Activated T-cell treated with anti-CD3 and anti-CD28 coated beads, Interleukin-2, amount 50 U/mL, for 4 hours (primary cell): ENCODE results near the gene PTPN18. TPM values are rescaled to one million over a fixed set of nuclear protein-coding genes. Genes with fewer than 3 reads are reported as not detected.

Experiments
- ATAC-seq, 2 donors: fragments of 200-7000 bp; cut with Tn5 transposase; one replicate each; pipeline ENCODE4 v1.10.0; 2021
- DNase-seq: peaks from one replicate; pipeline ENCODE4 v3.0.0-alpha.2; 2020
- H3K27me3 Mint-ChIP-seq: one replicate; pipeline ENCODE4 v1.8.0; 2021; ENCODE audit warnings: low read depth, mixed read lengths
- H3K36me3 Mint-ChIP-seq: one replicate; pipeline ENCODE4 v1.8.0; 2022; ENCODE audit warnings: mixed read lengths; ENCODE audit not compliant: insufficient read depth
- H3K4me1 Mint-ChIP-seq: one replicate; pipeline ENCODE4 v1.8.0; 2021; ENCODE audit warnings: low read depth, mixed read lengths
- H3K4me3 Mint-ChIP-seq: one replicate; pipeline ENCODE4 v1.8.0; 2021; ENCODE audit warnings: mild to moderate bottlenecking, moderate library complexity, mixed read lengths
- H3K9me3 Mint-ChIP-seq: one replicate; pipeline ENCODE4 v1.8.0; 2021; ENCODE audit warnings: mixed read lengths
- total RNA-seq, 3 donors: library from RNA; stranded (reverse); gene quantifications; one replicate each; pipeline ENCODE4 v1.2.1, GENCODE V29; 2021

The PTPN18 gene
- total RNA-seq, 3 donors from 2014 or later: 26.6 to 30.4 (median 30.0) TPM

- no peak overlapping the region for H3K4me3 Mint-ChIP-seq
- DNase-seq (no peak), ATAC-seq (no peak)
- H3K9me3 Mint-ChIP-seq: no peaks in the 10 kb centered on the region
- peaks cover 12% of the 10 kb centered on the region for H3K4me1 Mint-ChIP-seq
- H3K27me3 Mint-ChIP-seq: no peaks in the 10 kb centered on the region
- no peaks in the 10 kb centered on the region for H3K36me3 Mint-ChIP-seq
Observed at GRCh38 chr2:130365963-130366362, 10.1 kb downstream of the PTPN18 start.

GRCh38 chr2:130366720-130367119 is 10.9 kb downstream of the PTPN18 start:
- H3K4me1 Mint-ChIP-seq: peaks cover 20% of the 10 kb centered on the region
- no peak overlapping the region for H3K4me3 Mint-ChIP-seq
- DNase-seq (no peak), ATAC-seq (no peak)
- H3K9me3 Mint-ChIP-seq: no peaks in the 10 kb centered on the region
- H3K27me3 Mint-ChIP-seq: no peaks in the 10 kb centered on the region
- H3K36me3 Mint-ChIP-seq: peaks cover 3% of the 10 kb centered on the region

GRCh38 chr2:130368786-130369185 is 12.9 kb downstream of the PTPN18 start:
- no peak for DNase-seq
- no peak for ATAC-seq
- peaks cover 32% of the 10 kb centered on the region for H3K4me1 Mint-ChIP-seq
- no peak overlapping the region for H3K4me3 Mint-ChIP-seq
- peaks cover 8% of the 10 kb centered on the region for H3K36me3 Mint-ChIP-seq
- no peaks in the 10 kb centered on the region for H3K27me3 Mint-ChIP-seq
- H3K9me3 Mint-ChIP-seq: no peaks in the 10 kb centered on the region

- no peak overlapping the region for H3K4me3 Mint-ChIP-seq
- peaks cover 36% of the 10 kb centered on the region for H3K4me1 Mint-ChIP-seq
- DNase-seq (no peak), ATAC-seq (no peak)
- H3K36me3 Mint-ChIP-seq: peaks cover 10% of the 10 kb centered on the region
- no peaks in the 10 kb centered on the region for H3K9me3 Mint-ChIP-seq
- no peaks in the 10 kb centered on the region for H3K27me3 Mint-ChIP-seq
Observed at GRCh38 chr2:130369311-130369964, 13.6 kb downstream of the PTPN18 start.

GRCh38 chr2:130369965-130370341 is 14.1 kb downstream of the PTPN18 start:
- peaks cover 11% of the 10 kb centered on the region for H3K36me3 Mint-ChIP-seq
- no peaks in the 10 kb centered on the region for H3K27me3 Mint-ChIP-seq
- no peak for DNase-seq
- no peaks in the 10 kb centered on the region for H3K9me3 Mint-ChIP-seq
- H3K4me3 Mint-ChIP-seq: no peak overlapping the region
- peaks cover 41% of the 10 kb centered on the region for H3K4me1 Mint-ChIP-seq
- ATAC-seq: no peak

GRCh38 chr2:130370490-130370889 is 14.6 kb downstream of the PTPN18 start:
- peaks cover 15% of the 10 kb centered on the region for H3K36me3 Mint-ChIP-seq
- peak overlapping the region; percentile 91 for H3K4me3 Mint-ChIP-seq
- H3K4me1 Mint-ChIP-seq: peaks cover 45% of the 10 kb centered on the region
- no peaks in the 10 kb centered on the region for H3K9me3 Mint-ChIP-seq
- H3K27me3 Mint-ChIP-seq: no peaks in the 10 kb centered on the region
- no peak for DNase-seq
- no peak for ATAC-seq

GRCh38 chr2:130371723-130372054 is 15.8 kb downstream of the PTPN18 start:
- ATAC-seq (peak in 1 of 2 donors; percentile 9), DNase-seq (no peak)
- Mint-ChIP-seq H3K36me3 (peaks cover 22% of the 10 kb centered on the region), H3K4me1 (peaks cover 57% of the 10 kb centered on the region), H3K9me3 (no peaks in the 10 kb centered on the region), H3K4me3 (peak overlapping the region; percentile 91), H3K27me3 (no peaks in the 10 kb centered on the region)

- H3K9me3 Mint-ChIP-seq: no peaks in the 10 kb centered on the region
Observed at GRCh38 chr2:130372055-130372832, 16.4 kb downstream of the PTPN18 start.

GRCh38 chr2:130372833-130373807 is 17.3 kb downstream of the PTPN18 start:
- peak; percentile 1 for ATAC-seq
- peaks cover 22% of the 10 kb centered on the region for H3K36me3 Mint-ChIP-seq
- no peaks in the 10 kb centered on the region for H3K27me3 Mint-ChIP-seq
- H3K9me3 Mint-ChIP-seq: no peaks in the 10 kb centered on the region
- H3K4me1 Mint-ChIP-seq: peaks cover 69% of the 10 kb centered on the region
- DNase-seq: no peak
- H3K4me3 Mint-ChIP-seq: peak overlapping the region; percentile 91

More at GRCh38 chr2:130372055-130372832, 16.4 kb downstream of the PTPN18 start:
- H3K27me3 Mint-ChIP-seq: no peaks in the 10 kb centered on the region
- peak overlapping the region; percentile 91 for H3K4me3 Mint-ChIP-seq
- peaks cover 62% of the 10 kb centered on the region for H3K4me1 Mint-ChIP-seq
- ATAC-seq: peak; percentile 76 to 82
- peak; percentile 55 for DNase-seq
- peaks cover 22% of the 10 kb centered on the region for H3K36me3 Mint-ChIP-seq

- no peak for ATAC-seq
- no peak for DNase-seq
Observed at GRCh38 chr2:130373808-130374365, 18.0 kb downstream of the PTPN18 start.

GRCh38 chr2:130374587-130375290 is 18.9 kb downstream of the PTPN18 start:
- Mint-ChIP-seq H3K4me1 (peaks cover 79% of the 10 kb centered on the region), H3K36me3 (peaks cover 27% of the 10 kb centered on the region), H3K4me3 (peak overlapping the region; percentile 27), H3K27me3 (no peaks in the 10 kb centered on the region), H3K9me3 (no peaks in the 10 kb centered on the region)
- ATAC-seq: no peak
- DNase-seq: no peak

More at GRCh38 chr2:130373808-130374365, 18.0 kb downstream of the PTPN18 start:
- H3K9me3 Mint-ChIP-seq: no peaks in the 10 kb centered on the region
- peaks cover 72% of the 10 kb centered on the region for H3K4me1 Mint-ChIP-seq
- H3K27me3 Mint-ChIP-seq: no peaks in the 10 kb centered on the region
- H3K36me3 Mint-ChIP-seq: peaks cover 22% of the 10 kb centered on the region
- H3K4me3 Mint-ChIP-seq: peak overlapping the region; percentile 91

- DNase-seq (no peak), ATAC-seq (no peak)
- Mint-ChIP-seq H3K36me3 (peaks cover 27% of the 10 kb centered on the region), H3K27me3 (no peaks in the 10 kb centered on the region), H3K4me1 (peaks cover 79% of the 10 kb centered on the region), H3K4me3 (no peak overlapping the region), H3K9me3 (no peaks in the 10 kb centered on the region)
Observed at GRCh38 chr2:130375291-130376266, 19.7 kb downstream of the PTPN18 start.
